Stimulated activated CD4-positive, alpha-beta T cell treated with anti-CD3 and anti-CD28 coated beads, Interleukin-2, amount 100 ng/mL, for 24 hours (primary cell): ENCODE results near the gene DYRK1A.

ENCODE experiments used
- DNase-seq, 2 donors: peaks; one replicate each; pipeline ENCODE4 v3.0.0-alpha.2; 2020

Gene DYRK1A

DNA sequence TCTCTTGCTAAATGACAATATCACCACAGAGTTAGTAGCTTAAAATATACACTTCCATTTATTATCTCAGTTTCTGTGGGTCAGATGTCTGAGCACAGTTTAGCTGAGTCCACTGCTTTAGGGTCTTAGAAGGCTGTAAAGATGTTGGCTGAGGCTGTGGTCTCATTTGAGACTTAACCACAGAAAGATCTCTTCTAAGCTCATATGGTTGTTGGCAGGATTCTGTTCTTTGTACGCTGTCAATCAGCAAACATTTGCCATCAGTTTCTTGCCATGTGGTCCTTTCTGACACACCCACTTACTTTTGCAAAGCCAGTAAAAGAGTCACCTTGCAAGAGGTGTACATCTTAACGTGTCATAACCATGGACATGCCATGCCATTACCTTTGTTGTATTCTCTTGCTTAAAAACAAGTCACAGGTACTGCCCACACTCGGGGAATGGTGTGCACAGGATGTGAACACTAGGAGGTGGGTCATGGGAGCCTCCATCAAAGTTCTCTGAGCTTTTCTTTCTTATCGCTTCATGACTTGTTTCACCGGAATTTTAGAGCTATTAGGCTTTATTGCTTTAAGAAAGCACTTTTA lies 18.7 kb downstream of the DYRK1A start:
- DNase-seq, result no peak

DNA sequence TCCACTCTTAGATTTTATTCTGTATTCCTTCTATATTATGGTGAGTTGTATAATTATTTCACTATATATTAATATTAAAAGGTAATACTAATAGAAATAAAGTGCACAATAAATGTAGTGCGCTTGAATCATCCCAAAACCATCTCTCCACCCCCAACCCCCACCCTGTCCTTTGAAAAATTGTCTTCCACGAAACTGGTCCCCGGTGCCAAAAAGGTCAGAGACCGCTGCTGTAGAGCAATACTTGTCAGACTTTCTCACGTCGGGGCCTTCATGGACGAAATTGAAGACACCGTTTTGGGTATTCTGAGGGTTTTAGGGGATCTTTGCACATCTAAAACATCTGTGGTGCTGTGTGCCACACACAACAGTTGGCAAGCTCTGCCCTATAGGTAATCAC lies 19.6 kb downstream of the DYRK1A start:
- DNase-seq, result no peak

DNA sequence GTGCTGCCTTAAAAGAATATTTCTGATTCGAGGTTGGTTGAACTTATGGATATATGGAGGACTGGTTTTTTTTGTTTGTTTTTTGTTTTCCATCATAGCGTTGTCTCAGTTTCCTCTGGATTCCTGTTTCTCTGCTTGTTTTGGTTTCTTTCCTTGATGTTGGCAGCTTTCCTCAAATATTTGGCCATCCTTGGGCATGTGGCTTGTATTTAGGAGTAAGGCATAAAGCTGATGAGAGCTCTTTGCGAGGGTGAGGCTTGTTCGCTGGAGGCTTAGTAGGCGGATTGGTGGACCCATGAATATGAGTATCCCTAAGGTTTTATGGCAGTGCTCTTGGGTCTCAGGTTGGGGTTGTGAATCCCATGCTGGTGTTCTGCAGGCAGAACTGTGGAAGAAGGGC lies 22.9 kb downstream of the DYRK1A start:
- no peak for DNase-seq

DNA sequence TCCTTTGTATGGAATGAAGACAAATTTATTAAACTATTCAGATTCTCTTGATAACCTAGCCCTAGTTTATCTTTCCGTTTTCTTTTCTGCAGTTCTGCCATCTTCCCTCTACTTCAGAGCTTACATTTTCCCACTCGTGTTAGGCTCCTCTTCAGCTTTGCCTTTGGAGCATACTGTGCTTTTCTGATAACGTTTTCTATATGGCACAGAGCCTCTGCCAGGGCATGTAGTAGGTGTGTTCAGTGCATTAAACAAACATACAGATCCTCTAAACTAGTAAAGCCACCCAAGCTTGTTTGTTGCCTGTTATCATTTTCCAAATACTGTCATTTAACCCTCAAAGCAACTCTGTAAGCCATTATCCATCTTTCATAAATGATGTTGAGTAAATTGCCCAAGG lies 25.1 kb downstream of the DYRK1A start:
- DNase-seq, result no peak

DNA sequence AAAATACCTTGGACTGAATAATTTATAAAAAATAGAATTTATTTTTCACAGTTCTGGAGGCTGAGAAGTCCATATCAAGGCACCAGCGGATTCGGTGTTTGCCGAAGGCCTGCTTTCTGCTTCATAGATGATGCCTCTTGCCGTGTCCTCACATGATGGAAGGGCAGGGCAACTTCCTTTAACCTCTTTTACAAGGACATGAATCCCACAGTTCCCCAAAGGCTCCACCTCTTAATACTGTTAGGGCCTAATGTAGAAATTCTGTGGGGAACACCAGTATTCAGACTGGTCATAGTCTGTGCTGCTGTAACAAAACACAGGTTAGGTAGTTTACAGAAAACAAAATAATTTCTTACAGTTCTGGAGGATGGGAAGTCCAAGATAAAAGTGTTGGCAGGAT lies 25.9 kb downstream of the DYRK1A start:
- no peak for DNase-seq

DNA sequence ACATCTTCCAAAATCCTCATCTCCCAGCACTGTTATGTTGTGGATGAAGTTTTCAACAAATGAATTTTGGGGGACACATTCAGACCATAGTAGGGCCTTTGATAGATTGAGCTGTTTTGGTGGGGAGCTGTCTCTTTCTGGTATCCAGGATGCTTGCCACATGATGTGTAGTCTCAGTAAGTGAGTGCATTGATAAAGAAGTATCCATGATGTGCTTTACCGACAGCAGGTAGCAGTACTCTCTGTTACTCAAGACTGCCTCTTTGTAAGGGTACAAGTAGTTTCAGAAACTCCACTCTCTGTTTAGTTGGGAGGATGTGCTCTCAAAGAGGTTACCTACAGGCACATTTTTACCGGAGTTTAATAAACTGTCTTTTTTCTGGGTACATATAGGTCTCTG lies 26.5 kb downstream of the DYRK1A start:
- DNase-seq, result no peak

DNA sequence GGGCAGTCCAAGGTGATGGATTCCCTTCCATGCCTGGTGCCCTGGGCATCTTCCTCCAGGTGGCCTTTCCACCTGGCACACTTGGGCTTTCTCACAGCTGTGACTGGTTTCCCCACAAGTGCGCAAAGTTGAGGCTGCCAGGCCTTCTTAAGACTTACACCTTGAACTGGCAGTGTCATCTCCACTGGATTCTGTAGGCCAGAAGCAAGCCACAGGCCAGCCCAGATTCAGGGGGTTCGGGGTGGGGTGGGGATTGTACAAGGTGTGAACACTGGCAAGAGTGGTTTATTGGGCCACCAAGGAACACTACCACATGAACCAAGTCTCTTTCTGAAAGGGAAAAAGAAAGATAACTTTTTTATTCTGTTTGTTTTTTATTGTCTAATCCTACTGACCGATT lies 27.2 kb downstream of the DYRK1A start:
- DNase-seq, result no peak

DNA sequence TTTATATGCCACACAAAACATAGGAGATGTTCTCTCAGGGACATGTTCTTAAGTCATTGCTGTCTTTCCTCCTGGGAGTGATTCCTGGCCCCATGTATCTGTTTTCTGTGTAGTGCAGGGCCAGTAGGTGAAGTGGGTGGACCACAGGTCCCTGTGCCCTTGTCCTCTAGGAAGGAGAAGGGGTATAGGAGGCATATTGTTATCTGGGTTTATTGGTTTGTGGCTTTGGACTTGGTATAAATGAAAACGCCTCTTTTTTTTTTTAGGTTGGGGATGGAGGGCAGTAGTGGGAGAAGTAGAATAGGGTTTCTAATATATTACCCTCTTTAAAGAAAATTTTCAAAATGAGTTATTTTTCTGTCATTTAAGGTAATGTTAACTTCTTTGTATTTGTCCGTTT lies 29.4 kb downstream of the DYRK1A start:
- DNase-seq, result no peak

DNA sequence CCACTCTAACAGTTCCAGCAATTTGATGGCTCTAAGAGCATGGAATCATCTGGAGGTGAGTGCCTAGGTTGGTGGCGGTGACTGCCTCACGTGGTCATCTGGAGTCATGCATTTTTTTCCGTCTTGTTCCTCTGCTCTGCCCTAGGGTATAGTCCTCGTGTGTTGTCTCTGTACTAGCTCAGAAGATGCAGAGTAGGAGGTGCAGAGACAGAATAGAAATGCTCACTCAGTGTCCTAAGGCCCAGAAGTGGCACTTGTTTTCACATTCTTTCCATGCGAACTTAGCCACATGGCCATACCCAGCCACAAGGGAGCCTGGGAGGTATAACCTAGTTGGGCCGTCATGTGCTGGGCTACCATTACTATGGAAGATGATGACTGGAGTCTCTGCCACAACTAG lies 30.3 kb downstream of the DYRK1A start:
- no peak for DNase-seq

DNA sequence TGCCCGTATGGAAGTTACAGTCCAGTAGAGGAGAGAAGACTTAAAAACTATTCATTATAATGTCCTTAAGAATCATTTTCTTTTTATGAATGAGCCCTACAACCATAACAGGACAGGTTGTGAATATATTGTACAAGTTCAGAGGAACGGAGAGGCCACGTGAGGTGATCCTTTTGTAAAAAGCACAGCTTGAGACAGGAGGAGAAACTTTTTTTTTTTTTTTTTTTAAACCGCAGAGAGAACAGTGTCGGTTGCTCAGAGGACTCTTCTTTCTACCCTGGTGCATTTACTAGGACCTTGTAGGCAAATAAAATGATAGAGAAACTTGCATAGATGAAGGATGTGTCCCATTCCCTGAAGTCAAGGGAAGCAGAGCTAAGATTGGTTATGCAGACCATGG lies 32.1 kb downstream of the DYRK1A start:
- DNase-seq, result no peak

DNA sequence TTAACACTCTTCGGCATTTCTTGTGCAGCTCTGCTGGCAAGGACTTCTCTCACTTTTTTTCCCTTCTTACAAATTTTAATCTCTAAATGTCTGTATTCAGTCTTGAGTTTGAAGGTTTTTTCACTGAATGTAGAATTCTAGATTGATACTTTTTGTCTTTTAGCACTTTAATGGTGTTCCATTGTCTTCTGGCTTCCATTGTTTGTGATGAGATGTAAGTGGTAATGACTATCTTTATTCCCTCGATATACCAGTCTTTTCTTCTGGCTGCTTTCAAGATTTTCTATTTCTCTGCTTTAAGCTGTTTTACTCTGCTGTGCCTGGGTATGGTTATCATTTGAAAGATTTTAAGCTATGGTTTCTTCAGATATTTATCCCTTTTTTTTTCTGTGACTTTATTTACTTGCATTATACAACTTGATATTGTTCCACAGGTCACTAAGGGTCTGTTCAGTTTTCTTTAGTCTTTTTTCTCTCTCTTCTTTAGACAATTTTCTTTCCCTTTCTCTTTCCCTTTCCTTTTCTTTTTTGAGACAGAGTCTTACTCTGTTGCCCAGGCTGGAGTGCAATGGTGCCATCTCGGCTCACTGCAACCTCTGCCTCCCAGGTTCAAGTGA lies 35.8 kb downstream of the DYRK1A start:
- DNase-seq, result no peak

DNA sequence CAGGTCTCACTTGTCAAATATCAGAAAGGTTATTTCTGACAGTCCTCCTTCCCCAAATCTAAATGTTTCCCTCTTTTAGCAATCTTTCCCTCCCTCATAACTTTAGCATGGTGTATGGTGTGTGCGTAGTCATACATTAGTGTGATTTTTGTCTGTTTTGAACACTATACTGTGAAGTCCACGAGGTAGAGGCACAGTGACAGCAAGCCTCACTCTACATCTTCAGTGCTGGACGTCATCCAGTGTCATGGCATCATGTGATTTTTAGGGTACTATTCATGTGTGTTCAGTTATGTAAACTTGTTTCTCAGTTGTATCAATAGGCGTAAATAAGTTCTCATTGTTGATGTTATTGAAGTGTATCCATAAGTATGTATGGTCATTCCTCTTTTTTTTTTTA lies 39.1 kb downstream of the DYRK1A start:
- no peak for DNase-seq

DNA sequence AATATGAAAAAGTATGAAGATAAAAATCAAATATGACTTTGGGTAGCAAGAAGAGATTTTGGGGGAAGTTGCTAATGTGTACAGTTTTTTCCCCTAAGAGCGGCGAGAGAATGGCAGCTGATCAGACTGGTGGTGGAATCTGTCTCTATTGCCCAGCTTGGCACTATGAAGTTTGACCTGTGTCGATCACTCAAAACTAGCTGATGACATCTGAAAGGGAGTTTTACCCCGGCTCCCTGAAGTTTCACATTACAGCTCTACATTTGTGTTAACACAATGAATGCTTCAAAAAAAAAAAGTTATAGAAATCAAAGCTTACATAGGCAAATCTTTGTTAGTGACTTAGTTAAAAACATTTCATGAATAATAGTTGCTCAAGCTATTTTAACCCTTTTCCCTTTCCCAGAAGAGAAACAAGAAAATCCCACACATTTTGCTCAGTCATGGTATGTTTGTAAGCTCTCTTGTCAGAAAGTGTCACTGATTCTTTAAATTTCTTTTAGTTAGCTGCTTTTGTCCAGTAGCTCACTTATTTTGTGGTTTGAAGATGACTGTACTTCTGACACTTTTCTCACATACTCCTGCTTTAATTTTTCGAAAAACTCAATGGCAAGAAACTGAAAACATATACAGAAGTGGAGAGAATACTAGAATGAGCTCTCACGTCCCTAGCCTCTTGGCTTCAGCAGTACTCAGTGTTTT lies 41.3 kb downstream of the DYRK1A start:
- no peak for DNase-seq

DNA sequence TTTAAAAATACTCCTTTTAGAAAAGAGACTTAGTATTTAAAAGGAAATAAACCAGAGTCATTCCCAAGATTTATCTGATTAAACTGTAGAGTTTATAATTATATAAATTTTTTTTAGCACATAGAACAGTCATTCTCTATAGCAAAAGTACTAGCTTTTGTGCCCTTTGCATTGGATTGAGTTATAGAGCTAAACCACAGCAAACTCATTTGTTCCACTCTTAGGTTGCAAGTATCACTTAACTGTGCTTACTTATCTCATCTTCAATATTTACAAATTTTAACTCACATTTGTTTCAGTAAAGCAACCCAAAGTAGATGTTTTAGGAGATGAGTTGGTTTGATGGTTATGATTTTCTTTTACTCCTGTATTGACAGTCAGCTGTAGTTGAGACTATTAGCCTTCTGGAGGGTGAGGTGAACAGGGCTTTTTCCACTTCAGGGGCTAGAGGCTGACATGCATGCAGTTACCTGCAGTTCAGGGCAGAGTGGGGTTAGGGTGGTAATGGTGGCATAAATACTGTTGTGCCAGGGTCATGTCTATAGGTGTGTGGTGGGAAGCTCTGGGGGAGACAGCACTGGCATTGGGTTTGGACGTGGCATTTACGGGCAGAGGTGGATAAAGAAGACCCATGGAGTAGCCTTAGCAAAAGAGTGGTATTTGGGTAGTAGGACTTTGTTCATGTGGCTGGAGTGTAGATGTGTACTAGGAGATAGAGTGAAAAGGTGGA lies 42.1 kb downstream of the DYRK1A start:
- DNase-seq, result no peak

DNA sequence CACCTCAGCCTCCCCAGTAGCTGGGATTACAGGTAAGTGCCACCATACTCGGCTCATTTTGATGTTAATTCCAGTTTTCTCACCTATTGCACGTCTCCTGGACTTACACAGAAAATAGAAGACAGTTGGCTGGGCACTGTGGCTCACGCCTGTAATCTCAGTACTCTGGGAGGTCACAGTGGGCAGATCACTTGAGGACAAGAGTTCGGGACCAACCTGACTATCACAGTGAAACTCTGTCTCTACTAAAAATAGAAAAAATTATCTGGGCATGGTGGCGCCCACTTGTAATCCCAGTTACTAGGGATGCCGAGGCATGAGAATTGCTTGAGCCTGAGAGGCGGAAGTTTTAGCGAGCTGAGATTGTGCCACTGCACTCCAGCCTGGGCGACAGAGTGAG lies 44.1 kb downstream of the DYRK1A start:
- no peak for DNase-seq

DNA sequence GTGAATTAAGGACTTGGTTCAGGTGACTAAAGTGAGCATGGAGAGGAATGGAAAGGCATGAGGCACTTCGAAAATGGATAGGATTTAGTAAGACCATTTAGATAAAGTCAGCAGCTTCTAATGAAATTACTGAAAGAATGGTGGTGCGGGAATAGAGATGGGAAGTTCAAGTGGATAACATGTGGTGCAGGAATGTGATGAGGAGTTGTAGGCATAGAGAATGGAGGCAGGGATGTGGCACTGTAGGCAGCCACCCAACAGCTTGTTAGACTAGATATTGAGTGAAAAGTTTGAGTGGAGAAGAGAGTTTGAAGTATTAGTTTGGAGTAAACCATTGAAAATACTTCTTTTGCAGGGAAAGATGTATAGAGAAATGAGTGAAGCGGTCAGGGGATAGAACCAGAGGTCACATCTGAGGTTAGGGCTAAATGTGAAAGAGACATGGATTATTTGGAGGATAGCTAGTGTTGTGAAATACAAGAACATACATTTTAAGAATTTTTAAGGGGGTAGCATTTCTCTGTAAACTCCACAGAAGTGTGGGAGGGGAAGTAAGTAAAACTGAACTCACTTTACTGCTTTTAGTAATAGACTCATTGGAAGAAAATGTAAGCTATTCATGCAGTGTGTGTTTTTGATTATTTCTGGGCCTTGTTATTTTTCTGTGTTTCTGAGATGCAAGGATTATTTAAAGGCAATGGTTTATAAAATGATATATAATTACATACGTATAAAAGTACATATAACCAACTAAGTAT lies 46.2 kb downstream of the DYRK1A start:
- DNase-seq, result no peak

DNA sequence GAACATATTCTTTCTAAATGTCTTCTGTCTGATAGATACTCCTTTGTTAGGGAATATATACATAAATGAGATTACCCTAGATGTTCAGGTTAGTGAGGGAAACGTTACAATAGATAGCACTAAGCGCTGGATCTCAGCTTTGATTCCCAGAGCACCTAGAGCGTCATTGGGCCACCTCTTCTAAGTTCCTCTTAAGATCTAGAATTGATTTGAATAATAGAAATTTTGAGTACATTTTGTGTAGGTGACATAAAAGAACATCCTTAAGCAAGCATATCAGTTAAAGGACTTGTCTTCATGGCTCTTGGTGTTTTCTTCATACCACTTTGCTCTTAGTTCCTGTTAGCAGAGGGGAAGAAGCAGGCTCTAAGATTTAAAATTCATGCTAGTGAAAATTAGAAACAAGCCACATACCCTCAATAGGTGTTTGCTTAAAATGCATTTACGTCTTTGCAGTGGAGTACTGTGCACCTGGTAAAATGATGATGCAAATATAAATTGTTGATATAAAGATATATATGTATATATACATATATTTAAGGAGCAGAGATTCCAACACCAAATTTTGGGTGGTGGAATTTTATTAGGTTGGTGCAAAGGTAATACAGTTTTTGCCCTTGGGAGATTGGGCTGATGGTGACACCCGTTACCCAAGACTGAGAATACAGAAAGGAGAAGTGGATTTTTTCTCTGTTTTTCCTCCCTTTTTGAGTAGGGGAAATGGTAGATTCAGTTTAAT lies 47.1 kb downstream of the DYRK1A start:
- DNase-seq, result no peak

DNA sequence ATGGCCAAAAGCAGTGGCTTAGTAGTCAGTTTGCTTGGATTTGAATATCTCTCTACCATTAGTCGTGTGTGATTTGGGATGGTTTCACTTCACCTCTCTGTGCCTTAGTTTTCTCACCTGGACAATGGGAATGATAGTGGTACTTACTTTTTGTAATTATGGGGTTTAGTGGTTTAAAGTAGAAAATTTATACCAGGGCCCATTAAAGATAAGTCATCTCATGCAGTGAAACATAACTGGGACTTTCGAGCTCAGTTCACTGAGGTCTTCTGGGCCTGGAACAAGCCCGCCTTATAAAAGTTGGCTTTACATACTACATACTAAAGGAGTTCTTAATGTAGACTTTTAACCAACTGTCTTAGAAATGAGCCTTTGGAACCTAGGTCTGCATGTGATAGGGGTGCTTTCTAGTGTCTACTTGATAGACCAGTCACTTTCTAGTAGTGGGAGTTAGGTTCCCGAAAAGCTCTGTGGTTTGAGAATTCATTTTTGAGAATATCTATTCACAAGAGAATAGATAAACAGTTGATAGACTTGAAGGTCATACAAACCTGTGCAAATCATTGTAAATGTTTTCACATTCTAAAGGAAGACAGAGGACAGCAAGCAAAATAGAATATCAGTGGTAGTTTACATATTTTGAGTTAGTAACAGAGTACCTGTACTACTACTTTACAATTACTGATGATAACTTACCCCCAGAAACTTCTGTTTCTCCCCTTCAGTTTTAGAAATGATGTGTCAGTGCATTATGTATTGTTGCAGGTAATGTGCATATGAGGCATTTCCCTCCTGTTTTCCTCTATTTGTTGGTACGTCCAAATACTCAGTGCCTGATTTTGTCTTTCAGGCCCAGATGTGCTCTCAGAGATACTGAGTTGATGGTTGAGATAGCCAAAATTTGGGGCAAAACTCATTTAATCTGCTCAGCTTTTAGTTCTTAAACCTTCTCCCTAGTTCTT lies 48.0 kb downstream of the DYRK1A start:
- DNase-seq, result no peak

DNA sequence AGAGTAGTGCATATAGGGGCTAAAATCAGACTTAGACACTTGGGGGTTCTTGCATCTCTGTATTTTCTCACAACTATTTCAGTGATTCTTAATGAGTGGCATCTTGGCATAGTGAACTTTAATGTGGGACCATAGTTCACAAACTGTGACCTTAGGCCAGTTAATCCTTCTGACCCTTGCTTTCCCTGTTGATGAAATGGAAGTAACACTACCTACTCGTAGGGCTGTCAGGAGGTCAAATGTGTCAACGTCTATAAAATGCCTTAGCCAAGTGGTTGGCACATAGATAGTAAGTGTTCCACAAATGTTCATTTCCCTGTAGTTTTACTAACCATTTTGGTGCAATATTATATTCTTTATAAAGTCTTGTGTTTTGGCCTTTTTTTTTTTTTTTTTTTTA lies 49.4 kb downstream of the DYRK1A start:
- DNase-seq, result no peak

DNA sequence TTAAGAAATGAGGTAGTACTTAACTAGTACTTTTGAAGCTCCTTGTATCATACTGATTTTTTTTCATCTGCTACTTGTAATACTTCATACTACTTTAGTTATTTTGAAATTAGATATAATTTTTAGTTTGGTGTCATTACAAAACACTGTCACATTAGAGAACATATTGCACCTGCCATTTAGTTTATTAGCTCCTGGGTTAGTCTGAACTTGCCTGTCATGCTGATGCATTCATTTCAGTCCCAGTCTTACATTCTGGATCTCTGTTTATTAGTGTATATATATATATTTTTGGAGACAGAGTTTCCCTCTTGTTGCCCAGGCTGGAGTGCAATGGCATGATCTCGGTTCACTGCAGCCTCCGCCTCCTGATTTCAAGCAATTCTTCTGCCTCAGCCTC lies 50.3 kb downstream of the DYRK1A start:
- DNase-seq, result no peak

DNA sequence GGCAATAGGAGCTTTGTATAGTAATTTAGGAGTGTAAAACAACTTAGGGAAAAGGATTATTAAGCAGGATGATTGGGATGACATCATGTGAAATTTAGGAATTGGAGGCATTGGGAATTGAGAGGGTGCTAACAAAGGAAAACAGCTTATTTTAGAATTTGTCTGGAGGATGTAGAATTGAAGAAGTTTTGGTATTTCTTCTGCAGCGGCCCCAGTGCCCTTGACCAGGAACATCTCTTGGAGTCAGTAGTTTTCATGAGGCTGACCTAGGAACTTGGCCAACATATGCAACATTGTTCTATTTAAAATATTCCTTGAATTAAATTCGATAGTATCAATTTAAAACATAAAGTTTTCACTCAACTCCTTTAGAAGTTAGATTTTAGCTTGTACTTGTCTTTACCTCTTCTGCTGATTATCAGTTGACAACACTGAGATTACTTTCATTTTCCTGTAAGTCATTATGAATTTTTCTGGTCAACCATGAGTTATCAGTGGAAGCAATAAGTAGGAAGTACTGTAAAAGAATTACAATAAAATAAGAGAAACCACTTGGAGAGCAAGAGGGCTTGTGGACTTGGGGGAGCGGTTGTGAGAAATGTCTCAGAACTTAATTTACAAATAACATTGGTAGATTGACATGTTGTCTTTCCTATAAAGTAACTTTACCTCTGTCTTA lies 52.8 kb downstream of the DYRK1A start:
- DNase-seq, result no peak
